Ishikawa (cell line): Measurements from ENCODE around the gene E2F2.

ENCODE experiments used
- CEBPB ChIP-seq: IDR thresholded peaks from 2 replicates; pipeline ENCODE4 v1.6.1; 2012
- CREB1 ChIP-seq: IDR thresholded peaks from 2 replicates; pipeline ENCODE4 v1.6.1; 2012; ENCODE audit warnings: low read depth
- EGR1 ChIP-seq: IDR thresholded peaks from 2 replicates; pipeline ENCODE4 v1.6.1; 2012
- EP300 ChIP-seq: IDR thresholded peaks from 2 replicates; pipeline ENCODE4 v1.6.1; 2012; ENCODE audit warnings: borderline replicate concordance
- FOXM1 ChIP-seq: IDR thresholded peaks from 2 replicates; pipeline ENCODE4 v1.6.1; 2012; ENCODE audit warnings: low read depth, borderline replicate concordance
- NFIC ChIP-seq: IDR thresholded peaks from 2 replicates; pipeline ENCODE4 v1.6.1; 2012
- RAD21 ChIP-seq: IDR thresholded peaks from 2 replicates; pipeline ENCODE4 v1.6.1; 2012; ENCODE audit warnings: low read depth
- TAF1 ChIP-seq: IDR thresholded peaks from 2 replicates; pipeline ENCODE4 v1.6.1; 2012; ENCODE audit warnings: low read depth, mild to moderate bottlenecking
- TCF12 ChIP-seq: IDR thresholded peaks from 2 replicates; pipeline ENCODE4 v1.6.1; 2012; ENCODE audit warnings: low read depth
- TEAD4 ChIP-seq: IDR thresholded peaks from 2 replicates; pipeline ENCODE4 v1.6.1; 2012
- YY1 ChIP-seq: IDR thresholded peaks from 2 replicates; pipeline ENCODE4 v1.6.1; 2012; ENCODE audit warnings: low read depth
- ZBTB7A ChIP-seq: IDR thresholded peaks from 2 replicates; pipeline ENCODE4 v1.6.1; 2012; ENCODE audit warnings: low read depth
- TF ChIP-seq, protein P1 (sequence below): IDR thresholded peaks from 2 replicates; pipeline ENCODE4 v1.6.1; 2012; ENCODE audit warnings: low read depth, mild to moderate bottlenecking
- TF ChIP-seq, protein P2 (sequence below): IDR thresholded peaks from 2 replicates; pipeline ENCODE4 v1.6.1; 2012
- TF ChIP-seq, protein P3 (sequence below): IDR thresholded peaks from 2 replicates; pipeline ENCODE4 v1.6.1; 2012

E2F2 gene

DNA sequence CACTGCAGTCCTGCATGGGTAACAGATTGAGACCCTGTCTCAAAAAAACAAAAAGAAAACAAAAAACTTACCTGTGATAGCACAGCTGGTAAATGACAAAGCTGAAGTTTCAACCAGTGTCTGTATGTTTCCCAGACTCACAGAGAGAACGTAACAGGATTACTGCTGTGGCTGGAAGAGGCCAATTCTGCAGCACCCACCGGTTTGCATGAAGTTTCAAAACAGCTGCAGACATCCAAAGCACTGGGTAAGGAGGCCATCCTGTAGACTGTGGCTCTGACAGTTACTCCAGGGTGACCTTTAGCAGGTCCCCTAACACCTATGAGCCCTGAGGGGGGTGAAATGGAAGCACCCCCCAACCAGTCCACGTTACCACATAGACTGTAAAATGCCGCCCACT lies 20.8 kb upstream of the E2F2 start:
- TF ChIP-seq, protein P1, sequence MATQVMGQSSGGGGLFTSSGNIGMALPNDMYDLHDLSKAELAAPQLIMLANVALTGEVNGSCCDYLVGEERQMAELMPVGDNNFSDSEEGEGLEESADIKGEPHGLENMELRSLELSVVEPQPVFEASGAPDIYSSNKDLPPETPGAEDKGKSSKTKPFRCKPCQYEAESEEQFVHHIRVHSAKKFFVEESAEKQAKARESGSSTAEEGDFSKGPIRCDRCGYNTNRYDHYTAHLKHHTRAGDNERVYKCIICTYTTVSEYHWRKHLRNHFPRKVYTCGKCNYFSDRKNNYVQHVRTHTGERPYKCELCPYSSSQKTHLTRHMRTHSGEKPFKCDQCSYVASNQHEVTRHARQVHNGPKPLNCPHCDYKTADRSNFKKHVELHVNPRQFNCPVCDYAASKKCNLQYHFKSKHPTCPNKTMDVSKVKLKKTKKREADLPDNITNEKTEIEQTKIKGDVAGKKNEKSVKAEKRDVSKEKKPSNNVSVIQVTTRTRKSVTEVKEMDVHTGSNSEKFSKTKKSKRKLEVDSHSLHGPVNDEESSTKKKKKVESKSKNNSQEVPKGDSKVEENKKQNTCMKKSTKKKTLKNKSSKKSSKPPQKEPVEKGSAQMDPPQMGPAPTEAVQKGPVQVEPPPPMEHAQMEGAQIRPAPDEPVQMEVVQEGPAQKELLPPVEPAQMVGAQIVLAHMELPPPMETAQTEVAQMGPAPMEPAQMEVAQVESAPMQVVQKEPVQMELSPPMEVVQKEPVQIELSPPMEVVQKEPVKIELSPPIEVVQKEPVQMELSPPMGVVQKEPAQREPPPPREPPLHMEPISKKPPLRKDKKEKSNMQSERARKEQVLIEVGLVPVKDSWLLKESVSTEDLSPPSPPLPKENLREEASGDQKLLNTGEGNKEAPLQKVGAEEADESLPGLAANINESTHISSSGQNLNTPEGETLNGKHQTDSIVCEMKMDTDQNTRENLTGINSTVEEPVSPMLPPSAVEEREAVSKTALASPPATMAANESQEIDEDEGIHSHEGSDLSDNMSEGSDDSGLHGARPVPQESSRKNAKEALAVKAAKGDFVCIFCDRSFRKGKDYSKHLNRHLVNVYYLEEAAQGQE = no peak
- TF ChIP-seq EGR1 (no peak), TEAD4 (no peak), EP300 (no peak), YY1 (no peak), CEBPB (no peak)
- TF ChIP-seq, protein P2, sequence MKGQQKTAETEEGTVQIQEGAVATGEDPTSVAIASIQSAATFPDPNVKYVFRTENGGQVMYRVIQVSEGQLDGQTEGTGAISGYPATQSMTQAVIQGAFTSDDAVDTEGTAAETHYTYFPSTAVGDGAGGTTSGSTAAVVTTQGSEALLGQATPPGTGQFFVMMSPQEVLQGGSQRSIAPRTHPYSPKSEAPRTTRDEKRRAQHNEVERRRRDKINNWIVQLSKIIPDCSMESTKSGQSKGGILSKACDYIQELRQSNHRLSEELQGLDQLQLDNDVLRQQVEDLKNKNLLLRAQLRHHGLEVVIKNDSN = no peak

DNA sequence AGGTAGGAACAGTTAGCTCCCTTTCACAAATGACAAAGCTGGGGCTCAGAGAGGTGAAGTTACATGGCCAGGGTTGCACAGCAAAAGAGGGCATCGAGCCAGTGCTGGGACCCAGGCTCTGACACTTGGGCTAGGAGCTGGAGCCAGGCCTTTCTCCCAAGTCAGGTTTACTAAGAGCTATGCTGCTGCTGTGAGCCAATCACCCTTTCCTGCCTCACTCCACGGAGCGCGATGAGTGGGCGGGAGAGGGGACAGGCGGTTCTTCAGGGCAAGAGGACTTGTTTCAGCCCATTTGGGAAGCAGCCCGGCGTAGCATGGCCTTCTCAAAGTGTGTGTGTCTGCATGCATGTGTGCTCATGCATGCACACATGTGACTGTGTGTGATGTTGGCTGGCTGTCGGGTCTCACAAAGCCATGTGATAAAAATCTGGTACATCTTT lies 17.7 kb upstream of the E2F2 start:
- TF ChIP-seq CEBPB (no peak), EGR1 (peak; percentile 61; the same call in 1 of the 2 replicates)
- TF ChIP-seq, protein P2 = no peak

DNA sequence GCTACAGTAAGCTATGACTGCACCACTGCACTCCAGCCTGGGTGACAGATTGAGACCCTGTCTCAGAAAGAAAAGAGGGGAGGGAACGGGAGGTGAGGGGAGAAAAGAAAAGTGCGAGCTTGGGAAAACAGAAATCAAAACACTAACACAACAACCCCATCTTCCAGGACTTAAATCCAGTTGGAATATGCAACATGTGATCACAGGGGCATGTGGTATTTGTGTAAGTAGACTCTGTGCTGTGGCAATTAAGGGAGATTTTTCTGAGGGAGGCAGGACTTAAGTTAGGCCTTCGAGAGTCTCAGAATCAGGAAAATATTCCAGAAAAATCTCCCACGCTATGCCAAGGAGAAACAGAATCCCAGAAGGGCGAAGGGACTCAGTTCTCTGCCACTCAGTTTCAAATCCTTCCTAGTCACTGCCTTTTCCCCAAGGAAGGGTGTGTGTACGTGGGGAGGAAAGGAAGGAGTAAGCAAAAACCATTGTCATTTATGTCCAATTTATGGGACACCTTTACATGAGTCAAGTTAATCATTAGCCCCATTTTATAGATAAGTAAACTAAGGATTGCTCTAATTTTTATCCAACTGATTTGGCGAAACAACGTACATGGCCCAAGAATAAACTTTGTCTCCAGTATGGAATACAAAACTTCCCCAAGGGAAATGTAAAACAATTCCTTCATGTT lies 16.0 kb upstream of the E2F2 start:
- TF ChIP-seq EP300 (no peak), YY1 (no peak), FOXM1 (no peak), TCF12 (no peak), EGR1 (no peak), RAD21 (no peak), NFIC (no peak), CEBPB (no peak), TAF1 (no peak), TEAD4 (no peak), ZBTB7A (no peak), CREB1 (no peak)
- TF ChIP-seq, protein P1 = no peak
- TF ChIP-seq, protein P2 = no peak
- TF ChIP-seq, protein P3, sequence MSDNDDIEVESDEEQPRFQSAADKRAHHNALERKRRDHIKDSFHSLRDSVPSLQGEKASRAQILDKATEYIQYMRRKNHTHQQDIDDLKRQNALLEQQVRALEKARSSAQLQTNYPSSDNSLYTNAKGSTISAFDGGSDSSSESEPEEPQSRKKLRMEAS = no peak

DNA sequence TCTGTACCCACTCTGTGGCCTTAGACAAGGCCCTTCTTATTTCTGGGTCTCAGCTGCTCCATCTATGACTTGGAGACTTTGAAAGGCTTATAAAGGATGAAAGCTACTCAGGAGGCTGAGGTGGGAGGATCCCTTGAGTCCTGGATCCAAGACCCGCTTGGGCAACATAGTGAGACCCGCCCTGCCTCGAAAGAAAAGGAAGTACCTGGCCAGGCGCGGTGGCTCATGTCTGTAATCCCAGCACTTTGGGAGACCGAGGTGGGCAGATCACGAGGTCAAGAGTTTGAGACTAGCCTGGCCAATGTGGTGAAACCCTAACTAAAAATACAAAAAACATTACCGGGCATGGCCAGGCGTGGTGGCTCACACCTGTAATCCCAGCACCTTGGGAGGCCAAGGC lies 14.8 kb upstream of the E2F2 start:
- TF ChIP-seq TEAD4 = no peak
- TF ChIP-seq, protein P2 = no peak
- no peak for TF ChIP-seq EGR1

DNA sequence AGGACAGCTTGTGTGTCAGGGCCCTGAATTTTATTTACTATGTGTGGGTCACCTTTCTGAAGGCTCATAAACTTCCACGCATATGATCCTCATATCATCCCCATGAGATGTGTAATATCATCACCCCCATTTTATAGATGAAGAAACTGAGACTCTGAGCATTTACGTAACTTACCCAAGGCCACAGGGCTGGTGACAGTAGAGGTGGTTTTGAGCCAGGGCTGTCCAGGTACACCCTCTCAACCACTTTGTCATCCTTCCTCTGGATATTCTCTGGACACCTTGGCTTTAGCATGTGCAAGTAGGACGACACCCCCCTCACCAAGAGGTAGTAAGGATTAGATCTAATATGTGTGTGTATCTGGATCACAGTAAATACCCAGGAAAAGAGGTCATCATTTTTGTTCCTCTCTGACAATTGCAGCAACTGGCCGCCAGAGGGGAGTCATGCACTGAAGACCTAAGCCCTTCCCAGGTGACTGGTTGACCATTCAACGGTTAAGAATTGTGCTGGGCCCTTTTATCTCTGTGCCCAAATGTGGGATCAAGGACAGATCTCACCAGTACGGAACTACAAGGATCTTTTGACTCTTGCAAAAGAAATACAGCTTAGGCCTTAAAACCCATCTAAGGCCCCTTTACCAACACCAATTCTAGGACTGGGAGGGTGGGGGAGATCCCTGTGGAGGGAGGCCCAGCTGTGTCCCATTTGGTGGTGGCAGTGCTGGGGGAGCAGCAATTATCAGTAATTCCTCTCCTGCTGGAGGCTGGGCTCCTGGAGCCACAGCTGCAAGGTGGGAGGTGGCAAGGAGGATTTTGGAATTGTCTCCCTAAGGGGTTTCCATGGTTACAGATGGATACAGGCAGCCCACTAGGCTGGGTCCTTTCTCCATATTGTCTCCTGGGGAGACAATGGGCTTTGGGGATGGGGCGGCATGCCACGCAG lies 13.7 kb upstream of the E2F2 start:
- TF ChIP-seq YY1 (no peak), EP300 (no peak), TEAD4 (no peak), CREB1 (no peak), EGR1 (no peak), RAD21 (peak; percentile 99), NFIC (no peak), TCF12 (peak; percentile 32; the same call in 1 of the 2 replicates), ZBTB7A (no peak), TAF1 (no peak), CEBPB (no peak), FOXM1 (no peak)
- TF ChIP-seq, protein P2 = 0 out of 2 replicates have a peak, but pooled peaks have one; percentile 13
- TF ChIP-seq, protein P1 = no peak
- TF ChIP-seq, protein P3 = no peak
